PFSK-1 (cell line): ENCODE data around the gene IFNGR2.

Experiments
- POLR2AphosphoS5 ChIP-seq: IDR thresholded peaks from 2 replicates; pipeline ENCODE4 v1.6.1; 2012; ENCODE audit warnings: low read depth, mild to moderate bottlenecking, control low read depth, low read length, moderate library complexity
- REST ChIP-seq, 2 experiments: IDR thresholded peaks; 2 replicates each; pipeline versions ENCODE4 v1.6.1 to v1.8.0; 2011 to 2012; ENCODE audit warnings: low read depth in 2 of 2, low read length in 2 of 2, control low read depth in 1 of 2, inconsistent platforms in 1 of 2, mild to moderate bottlenecking in 1 of 2, moderate library complexity in 1 of 2; ENCODE audit not compliant: insufficient read depth in 1 of 2

- no peak for TF ChIP-seq REST (IDR thresholded peaks at IDR 0.05; ENCODE audit: insufficient read depth in 1 of 2, low read depth in 2 of 2, low read length in 2 of 2)
- no peak for TF ChIP-seq POLR2AphosphoS5
Measured at GRCh38 chr21:33441489-33442477, 38.6 kb downstream of the IFNGR2 start.
